CD4-positive, alpha-beta T cell treated with Interleukin-1 beta for 1 hour (primary cell): ENCODE measurements around the gene INSIG1.
A peak's percentile ranks its signal among the peaks of the same experiment; 100 is the strongest.

ENCODE experiments used
- DNase-seq, 2 donors: peaks; one replicate each; pipeline ENCODE4 v3.0.0-alpha.2; 2020 to 2022

Gene INSIG1

GRCh38 chr7:155333346-155334234, 35.9 kb downstream of the INSIG1 start:
- no peak for DNase-seq

GRCh38 chr7:155336812-155337602, 39.3 kb downstream of the INSIG1 start:
- no peak for DNase-seq

GRCh38 chr7:155337946-155338631, 40.4 kb downstream of the INSIG1 start:
- no peak for DNase-seq

- DNase-seq: peak; percentile 22 to 23
Observed at GRCh38 chr7:155338632-155339320, 41.1 kb downstream of the INSIG1 start.

- DNase-seq: no peak
Observed at GRCh38 chr7:155339474-155339873, 41.8 kb downstream of the INSIG1 start.

GRCh38 chr7:155340071-155340531, 42.4 kb downstream of the INSIG1 start:
- DNase-seq: no peak

GRCh38 chr7:155340721-155341120, 43.0 kb downstream of the INSIG1 start:
- DNase-seq: no peak

GRCh38 chr7:155341463-155341983, 43.8 kb downstream of the INSIG1 start:
- DNase-seq: no peak

- no peak for DNase-seq
Observed at GRCh38 chr7:155342313-155342712, 44.6 kb downstream of the INSIG1 start.

GRCh38 chr7:155343150-155343549, 45.5 kb downstream of the INSIG1 start:
- no peak for DNase-seq

GRCh38 chr7:155343661-155344121, 46.0 kb downstream of the INSIG1 start:
- DNase-seq: no peak

- no peak for DNase-seq
Observed at GRCh38 chr7:155344270-155344617, 46.6 kb downstream of the INSIG1 start.

GRCh38 chr7:155344618-155345433, 47.1 kb downstream of the INSIG1 start:
- peak; percentile 82 to 86 for DNase-seq

- DNase-seq: no peak
Observed at GRCh38 chr7:155345490-155345889, 47.8 kb downstream of the INSIG1 start.

GRCh38 chr7:155346285-155346684, 48.6 kb downstream of the INSIG1 start:
- no peak for DNase-seq

- no peak for DNase-seq
Observed at GRCh38 chr7:155348806-155349205, 51.1 kb downstream of the INSIG1 start.

GRCh38 chr7:155349601-155350331, 52.1 kb downstream of the INSIG1 start:
- DNase-seq: no peak

- no peak for DNase-seq
Observed at GRCh38 chr7:155351120-155351870, 53.6 kb downstream of the INSIG1 start.

- DNase-seq: no peak
Observed at GRCh38 chr7:155352076-155352752, 54.5 kb downstream of the INSIG1 start.
